ENCODE results near the gene BMP7.

Gene BMP7

GRCh38 chr20:57218489-57218888 is 48.0 kb downstream of the BMP7 start:
- TF ChIP-seq CTCF (IDR thresholded peaks at IDR 0.05) = no peak

- no peak for TF ChIP-seq CTCF (IDR thresholded peaks at IDR 0.05)
Observed at GRCh38 chr20:57217802-57218201, 48.6 kb downstream of the BMP7 start.

GRCh38 chr20:57216669-57217068 is 49.8 kb downstream of the BMP7 start:
- TF ChIP-seq CTCF (IDR thresholded peaks at IDR 0.05) = no peak

- TF ChIP-seq CTCF (IDR thresholded peaks at IDR 0.05) = no peak
Observed at GRCh38 chr20:57215826-57216471, 50.5 kb downstream of the BMP7 start.

GRCh38 chr20:57215426-57215825 is 51.0 kb downstream of the BMP7 start:
- TF ChIP-seq CTCF (IDR thresholded peaks at IDR 0.05) = no peak

- TF ChIP-seq CTCF (IDR thresholded peaks at IDR 0.05) = no peak
Observed at GRCh38 chr20:57214948-57215347, 51.5 kb downstream of the BMP7 start.

- no peak for TF ChIP-seq CTCF (IDR thresholded peaks at IDR 0.05)
Observed at GRCh38 chr20:57214427-57214826, 52.0 kb downstream of the BMP7 start.

- TF ChIP-seq CTCF (IDR thresholded peaks at IDR 0.05) = no peak
Observed at GRCh38 chr20:57213924-57214323, 52.5 kb downstream of the BMP7 start.

Measured in LNCAP (cell line).